ENCODE measurements around the gene HPN.
"Not testable (repeated sequence)": the region's sequence is repeated elsewhere in the genome, so short reads cannot be mapped to it uniquely, and the experiment has no call there.

DNA sequence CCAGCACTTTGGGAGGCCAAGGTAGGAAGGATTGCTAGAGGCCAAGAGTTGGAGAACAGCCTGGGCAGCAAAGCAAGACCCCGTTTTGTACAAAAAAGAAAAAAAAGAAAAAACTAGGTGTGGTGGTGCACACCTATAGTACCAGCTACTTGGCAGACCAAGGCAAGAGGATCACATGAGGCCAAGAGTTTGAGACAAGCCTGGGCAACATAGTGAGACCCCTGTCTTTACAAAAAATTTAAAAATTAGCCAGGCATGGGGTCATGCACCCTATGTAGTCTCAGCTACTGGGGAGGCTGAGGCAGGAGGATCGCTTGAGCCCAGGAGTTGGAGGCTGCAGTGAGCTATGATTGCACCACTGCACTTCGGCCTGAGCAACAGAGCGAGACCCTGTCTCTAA, 26.7 kb upstream of the HPN start:
- TF ChIP-seq, protein P1, sequence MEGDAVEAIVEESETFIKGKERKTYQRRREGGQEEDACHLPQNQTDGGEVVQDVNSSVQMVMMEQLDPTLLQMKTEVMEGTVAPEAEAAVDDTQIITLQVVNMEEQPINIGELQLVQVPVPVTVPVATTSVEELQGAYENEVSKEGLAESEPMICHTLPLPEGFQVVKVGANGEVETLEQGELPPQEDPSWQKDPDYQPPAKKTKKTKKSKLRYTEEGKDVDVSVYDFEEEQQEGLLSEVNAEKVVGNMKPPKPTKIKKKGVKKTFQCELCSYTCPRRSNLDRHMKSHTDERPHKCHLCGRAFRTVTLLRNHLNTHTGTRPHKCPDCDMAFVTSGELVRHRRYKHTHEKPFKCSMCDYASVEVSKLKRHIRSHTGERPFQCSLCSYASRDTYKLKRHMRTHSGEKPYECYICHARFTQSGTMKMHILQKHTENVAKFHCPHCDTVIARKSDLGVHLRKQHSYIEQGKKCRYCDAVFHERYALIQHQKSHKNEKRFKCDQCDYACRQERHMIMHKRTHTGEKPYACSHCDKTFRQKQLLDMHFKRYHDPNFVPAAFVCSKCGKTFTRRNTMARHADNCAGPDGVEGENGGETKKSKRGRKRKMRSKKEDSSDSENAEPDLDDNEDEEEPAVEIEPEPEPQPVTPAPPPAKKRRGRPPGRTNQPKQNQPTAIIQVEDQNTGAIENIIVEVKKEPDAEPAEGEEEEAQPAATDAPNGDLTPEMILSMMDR (IDR thresholded peaks at IDR 0.05) = not testable (repeated sequence)
- not testable (repeated sequence) for TF ChIP-seq ZFX (IDR thresholded peaks at IDR 0.05; ENCODE audit: borderline replicate concordance)

All from 22Rv1 (cell line).